GM18505 (cell line): ENCODE results near the gene PRELID1.
"Not testable (repeated sequence)": the region's sequence is repeated elsewhere in the genome, so short reads cannot be mapped to it uniquely, and the experiment has no call there.

Experiments used
- ATAC-seq: cut with Tn5 transposase; IDR thresholded peaks from one replicate; pipeline ENCODE4 v1.9.1; 2021; ENCODE audit not compliant: unreplicated experiment
- POLR2A ChIP-seq: IDR thresholded peaks from 4 replicates; pipeline ENCODE4 v1.6.1; 2011; ENCODE audit warnings: borderline replicate concordance; ENCODE audit not compliant: insufficient read depth, insufficient read length; ENCODE audit errors: extremely low read depth

PRELID1 gene

GRCh38 chr5:177303925-177304391 lies 359 bp downstream of the PRELID1 start:
- no peak for TF ChIP-seq POLR2A
- no peak for ATAC-seq

DNA sequence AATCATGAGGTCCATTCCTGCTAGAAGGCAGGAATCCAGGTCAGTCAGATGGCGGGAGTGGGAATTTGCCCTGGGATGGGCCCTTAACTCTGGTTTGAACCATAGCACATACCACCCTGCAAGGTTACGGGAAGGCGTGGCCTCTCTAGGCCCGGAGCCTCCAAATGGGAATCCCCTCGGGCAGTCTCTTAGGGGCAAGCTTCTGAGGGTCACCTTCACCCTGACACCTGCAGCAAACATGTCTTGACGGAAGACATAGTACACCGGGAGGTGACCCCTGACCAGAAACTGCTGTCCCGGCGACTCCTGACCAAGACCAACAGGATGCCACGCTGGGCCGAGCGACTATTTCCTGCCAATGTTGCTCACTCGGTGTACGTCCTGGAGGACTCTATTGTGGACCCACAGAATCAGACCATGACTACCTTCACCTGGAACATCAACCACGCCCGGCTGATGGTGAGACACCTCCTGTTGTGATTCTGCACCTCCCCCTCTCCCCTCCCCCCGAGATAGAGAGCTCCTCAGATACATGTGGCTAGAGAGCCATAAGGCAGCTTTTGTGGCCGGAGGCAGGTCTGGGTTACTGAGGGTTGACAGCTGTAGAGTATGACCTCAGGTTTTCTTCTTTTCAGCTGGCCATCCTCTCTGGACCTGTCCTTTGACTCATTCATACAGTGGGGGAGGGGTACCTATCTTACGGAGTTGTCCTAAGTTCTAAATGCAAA lies 957 bp downstream of the PRELID1 start:
- no peak for TF ChIP-seq POLR2A
- no peak for ATAC-seq

GRCh38 chr5:177306103-177306640 lies 2.6 kb downstream of the PRELID1 start:
- not testable (repeated sequence) for ATAC-seq

DNA sequence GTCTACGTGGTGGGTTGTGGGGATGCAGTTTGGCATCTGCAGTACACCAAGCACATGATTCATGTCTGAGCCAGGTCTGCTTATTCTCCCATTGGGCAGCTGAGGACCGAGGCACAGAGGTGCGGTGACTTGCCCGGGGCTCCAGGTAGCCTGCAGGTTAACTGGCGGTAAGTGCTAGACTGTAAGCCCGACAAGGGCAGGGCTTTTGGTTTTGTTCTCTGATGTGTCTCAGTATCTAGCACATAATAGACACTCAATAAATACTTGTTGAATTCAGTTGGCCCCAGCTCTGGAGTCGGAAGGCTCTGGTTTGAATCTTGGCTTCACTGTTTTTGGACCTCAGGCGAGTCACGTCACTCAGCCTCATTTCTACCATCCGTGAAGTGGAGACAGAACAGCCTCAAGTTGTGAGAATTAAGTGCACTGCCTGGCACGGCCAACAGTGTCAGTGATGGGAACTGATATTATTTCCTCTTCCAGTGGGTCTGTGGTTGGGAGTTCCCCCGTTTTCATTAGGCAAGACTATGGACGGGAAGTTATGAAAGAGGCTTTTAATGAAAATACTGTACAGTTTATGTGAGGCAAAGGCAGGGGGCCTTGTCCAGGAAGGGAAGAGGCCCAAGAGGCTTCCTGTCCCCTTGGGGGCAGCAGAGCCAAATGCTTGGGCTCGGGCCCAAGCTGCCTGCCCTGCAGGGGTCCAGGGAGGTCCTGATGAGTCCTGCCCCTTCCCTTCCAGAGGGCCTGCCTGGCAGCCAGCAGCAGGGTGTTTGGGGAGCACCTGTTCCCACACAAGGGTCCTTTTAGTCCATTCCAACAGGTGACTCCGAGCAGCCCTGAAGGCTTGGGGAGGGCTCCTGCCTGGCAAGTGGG lies 3.3 kb downstream of the PRELID1 start:
- ATAC-seq, result no peak
- peak; percentile 33 for TF ChIP-seq POLR2A

GRCh38 chr5:177307544-177308363 lies 4.2 kb downstream of the PRELID1 start:
- no peak for ATAC-seq
- peak; percentile 22 for TF ChIP-seq POLR2A

DNA sequence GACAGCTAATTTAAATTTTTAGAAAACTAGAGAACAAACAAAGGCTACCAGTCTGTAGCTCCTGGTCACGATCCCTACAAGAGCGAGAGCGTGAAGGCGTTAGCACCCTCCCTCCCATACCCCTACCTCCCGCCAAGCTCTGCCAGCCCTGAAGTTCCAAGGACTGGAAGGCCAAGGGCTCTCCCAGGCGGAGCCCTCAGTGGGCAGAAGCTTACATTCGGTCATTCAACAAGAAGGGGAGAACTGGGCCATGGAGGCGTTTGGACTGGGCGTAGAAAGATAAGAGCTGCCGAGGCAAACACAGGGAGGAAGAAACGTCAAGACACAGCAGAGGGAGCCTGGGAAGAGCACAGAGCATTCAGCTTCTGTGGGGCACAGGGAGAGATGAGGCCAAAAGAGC lies 5.1 kb downstream of the PRELID1 start:
- no peak for ATAC-seq
- no peak for TF ChIP-seq POLR2A

DNA sequence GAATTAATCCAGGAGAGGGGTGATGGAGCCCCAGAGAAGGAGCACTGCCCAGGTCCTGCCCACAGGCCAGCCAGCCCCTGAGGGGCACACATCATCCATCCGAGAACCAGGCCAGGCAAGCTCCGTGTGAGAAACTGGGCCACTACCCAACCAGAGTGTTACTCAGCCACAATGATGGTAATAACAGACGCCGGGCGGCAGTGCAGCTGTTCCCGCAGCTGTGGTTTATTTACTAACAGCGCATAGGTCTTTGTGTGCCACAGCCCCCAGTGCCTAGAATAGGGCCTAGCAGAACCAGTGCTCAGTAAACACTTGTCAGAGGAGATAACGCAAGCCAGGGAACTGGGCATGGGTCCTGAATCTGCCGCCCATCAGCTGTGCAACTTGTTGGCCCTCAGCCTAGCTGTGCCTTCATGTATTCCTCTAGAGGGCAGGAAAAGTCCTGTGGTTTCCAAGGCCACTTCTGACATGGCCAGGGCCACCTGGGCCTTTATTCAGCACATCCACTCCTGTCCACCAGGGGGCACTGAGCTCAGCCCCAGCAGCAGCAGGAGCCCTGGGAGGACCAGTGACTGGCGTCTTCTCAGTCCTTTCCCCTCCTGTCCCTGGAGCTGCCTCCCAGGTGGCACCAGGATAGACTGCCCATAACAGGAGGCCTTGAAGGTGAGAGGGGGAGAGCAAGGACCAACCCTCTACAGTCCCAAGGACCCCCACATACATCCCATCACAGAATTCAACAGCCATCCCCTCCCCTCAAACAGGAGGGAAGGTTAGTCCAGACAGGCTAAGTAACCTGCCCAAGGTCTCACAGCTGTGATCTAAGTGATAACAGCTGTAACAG lies 6.0 kb downstream of the PRELID1 start:
- ATAC-seq, result no peak
- no peak for TF ChIP-seq POLR2A

- ATAC-seq, result no peak
- no peak for TF ChIP-seq POLR2A
These were observed 6.7 kb downstream of the PRELID1 start for GRCh38 chr5:177310332-177310731.

DNA sequence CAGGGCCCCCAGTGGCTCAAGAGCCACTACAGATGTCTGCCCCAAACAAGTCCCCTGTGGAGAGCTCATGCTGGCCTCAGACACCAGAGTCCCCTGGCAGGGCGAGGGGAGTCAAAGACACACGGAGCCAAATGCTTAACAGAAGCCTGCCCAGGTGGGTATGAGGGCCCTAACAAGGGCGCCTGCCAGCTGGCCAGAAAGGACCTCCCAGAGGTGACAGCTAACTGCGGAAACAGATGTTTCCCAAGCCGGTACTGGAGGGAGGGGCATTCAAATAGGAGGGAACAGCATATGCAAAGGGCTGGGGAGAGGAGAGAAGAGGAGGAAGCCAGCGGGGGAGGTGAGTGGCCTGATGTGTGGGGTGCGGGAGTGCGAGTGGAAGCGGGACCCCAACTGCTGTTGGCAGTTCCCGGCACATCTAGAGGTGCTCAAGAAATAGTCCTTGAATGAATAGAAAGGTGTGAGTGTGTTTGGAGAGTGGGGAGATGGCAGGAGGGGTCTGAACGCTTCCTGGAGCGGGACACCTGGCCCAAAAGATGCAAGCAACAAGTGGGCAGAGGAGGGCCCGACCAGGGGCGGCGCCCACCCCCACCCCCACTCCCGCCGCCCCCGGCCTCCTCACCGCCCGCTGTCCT lies 7.3 kb downstream of the PRELID1 start:
- TF ChIP-seq POLR2A, result peak; percentile 46
- ATAC-seq, result no peak

DNA sequence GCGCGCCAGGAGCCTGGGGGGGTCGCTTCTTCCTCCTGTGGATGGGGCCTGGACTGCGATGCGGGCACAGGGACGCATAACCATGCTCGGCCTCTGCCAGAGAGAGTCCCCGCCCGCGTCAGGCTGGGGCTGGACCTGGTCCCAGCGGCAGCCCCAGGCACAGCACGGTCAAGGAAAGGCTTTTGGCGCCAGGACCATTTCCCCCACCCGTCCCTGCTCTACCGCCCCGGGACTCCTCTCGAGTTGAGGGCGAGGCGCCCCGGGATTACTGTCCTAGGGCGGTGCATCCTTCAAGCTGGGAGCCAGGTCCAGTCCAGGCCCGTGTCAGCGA lies 7.8 kb downstream of the PRELID1 start:
- no peak for ATAC-seq
- TF ChIP-seq POLR2A, result peak; percentile 11

DNA sequence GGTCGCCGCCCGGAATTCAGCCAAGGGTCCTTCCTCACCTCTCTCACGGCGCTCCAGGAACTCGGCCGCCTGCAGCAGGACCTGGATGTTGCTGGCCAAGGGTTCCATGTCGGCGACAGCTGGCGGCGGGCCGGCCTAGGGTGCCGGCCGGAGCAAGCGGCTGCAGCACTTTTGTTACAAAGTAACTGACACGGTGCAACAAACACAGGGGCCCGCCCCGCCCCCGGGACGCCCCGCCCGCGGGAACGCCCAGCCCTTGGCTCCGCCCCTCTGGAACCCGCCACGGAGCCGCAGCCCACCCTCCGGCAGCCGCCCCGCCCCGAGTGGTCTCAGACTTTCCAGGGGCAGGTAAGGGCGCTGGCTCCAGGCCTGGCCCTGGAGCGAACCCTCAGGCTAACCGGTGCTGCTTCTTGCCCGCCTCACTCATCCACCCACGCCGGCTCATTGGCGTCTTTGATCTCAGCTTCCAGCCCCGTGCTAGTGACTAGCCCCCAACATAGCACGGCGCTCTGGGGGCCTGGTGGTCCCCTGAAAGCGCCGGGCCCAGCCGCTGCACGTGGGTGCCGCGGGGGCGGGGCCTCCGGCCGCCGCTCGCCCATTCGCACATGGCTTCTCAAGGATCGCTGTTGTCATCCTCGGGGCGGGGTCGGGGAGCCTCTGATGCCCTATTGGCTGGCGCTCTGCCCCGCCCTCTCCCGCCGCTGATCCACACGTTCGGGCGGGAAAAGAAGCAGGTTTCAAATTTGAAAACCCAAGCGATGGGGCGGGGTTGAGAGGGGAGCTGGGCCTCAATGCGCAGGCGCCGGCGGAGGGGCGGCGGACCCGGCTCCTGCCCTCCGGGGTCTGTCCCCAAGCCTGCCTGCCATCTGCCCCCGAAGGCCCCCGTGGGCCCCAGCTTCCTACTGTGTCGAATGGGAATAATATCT lies 8.4 kb downstream of the PRELID1 start, which contains the start of gene MXD3:
Gene MXD3, minus strand, starts transcription at position 176 of the 926 bp plus-strand sequence. Its CDS starts 68 bp downstream, at position 108.
- ATAC-seq, result peak; percentile 69
- peak; percentile 56 for TF ChIP-seq POLR2A

DNA sequence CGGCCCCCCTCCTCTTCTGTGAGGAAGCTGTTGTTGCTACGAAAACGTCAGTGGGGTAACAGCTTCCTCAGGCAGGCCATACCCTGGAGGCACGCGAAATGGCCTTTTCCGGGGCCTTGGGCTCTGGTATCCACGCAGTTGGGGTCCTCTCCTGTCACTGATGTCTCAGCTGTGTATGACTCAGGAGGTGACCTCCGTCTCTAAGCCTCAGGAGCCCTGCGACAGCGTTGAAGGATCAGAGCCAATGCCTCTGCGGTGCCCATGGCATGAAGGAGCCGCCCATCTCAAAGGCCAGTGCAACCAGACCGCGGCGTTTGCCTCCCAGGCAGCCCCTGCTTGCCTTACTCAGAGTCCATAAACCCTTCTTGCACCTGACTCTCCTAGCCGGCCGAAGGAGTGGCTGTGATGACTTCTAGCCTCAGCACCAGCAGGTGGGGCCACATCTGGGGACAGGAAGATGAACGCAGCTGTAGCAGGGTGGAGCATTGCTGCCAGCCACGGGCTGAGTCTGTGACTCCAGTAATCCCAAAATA lies 9.1 kb downstream of the PRELID1 start:
- peak; percentile 24 for ATAC-seq
- no peak for TF ChIP-seq POLR2A
